ENCODE results near the gene SLC44A4. TPM values are rescaled to one million over a fixed set of nuclear protein-coding genes. Genes with fewer than 3 reads are reported as not detected.

Gene SLC44A4
- total RNA-seq, 1 experiment from 2014 or later = 3.8 TPM

DNA sequence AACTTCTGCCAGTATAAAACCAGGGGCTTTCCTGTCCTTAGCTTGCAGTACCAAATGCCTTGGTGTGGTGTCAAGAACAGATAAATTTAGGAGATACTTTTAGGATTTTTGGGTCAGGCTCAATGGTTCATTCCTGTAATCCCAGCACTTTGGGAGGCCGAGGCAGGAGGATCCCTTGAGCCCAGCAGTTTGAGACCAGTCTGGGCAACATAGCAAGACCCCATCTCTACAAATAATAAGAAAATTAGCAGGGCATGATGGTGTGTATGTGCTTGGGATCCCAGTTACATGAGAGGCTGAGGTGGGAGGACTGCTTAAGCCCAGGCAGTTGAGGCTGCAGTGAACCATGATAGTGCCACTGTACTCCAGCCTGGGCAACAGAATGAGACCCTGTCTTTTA lies 26.2 kb upstream of the SLC44A4 start:
- no peak overlapping the region for H3K4me2 ChIP-seq (ENCODE audit: insufficient read depth, insufficient read length, low read length)
- H2BK15ac ChIP-seq (ENCODE audit: low read depth, low read length) = no peak overlapping the region
- TF ChIP-seq, protein P1, sequence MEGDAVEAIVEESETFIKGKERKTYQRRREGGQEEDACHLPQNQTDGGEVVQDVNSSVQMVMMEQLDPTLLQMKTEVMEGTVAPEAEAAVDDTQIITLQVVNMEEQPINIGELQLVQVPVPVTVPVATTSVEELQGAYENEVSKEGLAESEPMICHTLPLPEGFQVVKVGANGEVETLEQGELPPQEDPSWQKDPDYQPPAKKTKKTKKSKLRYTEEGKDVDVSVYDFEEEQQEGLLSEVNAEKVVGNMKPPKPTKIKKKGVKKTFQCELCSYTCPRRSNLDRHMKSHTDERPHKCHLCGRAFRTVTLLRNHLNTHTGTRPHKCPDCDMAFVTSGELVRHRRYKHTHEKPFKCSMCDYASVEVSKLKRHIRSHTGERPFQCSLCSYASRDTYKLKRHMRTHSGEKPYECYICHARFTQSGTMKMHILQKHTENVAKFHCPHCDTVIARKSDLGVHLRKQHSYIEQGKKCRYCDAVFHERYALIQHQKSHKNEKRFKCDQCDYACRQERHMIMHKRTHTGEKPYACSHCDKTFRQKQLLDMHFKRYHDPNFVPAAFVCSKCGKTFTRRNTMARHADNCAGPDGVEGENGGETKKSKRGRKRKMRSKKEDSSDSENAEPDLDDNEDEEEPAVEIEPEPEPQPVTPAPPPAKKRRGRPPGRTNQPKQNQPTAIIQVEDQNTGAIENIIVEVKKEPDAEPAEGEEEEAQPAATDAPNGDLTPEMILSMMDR (conservative IDR thresholded peaks at IDR 0.05) = no peak
- no peaks in the 10 kb centered on the region for H3K9me3 ChIP-seq (ENCODE audit: control insufficient read depth, low read depth, low read length)
- H4K5ac ChIP-seq (ENCODE audit: insufficient read length, low read depth, low read length) = no peak overlapping the region
- no peak for DNase-seq
- no peak overlapping the region for H3K23ac ChIP-seq (ENCODE audit: insufficient read length, low read depth, low read length)
- no peak overlapping the region for H3K4me3 Mint-ChIP-seq
- H3K9me3 Mint-ChIP-seq = no peaks in the 10 kb centered on the region; a peak in 1 of 5 replicates
- no peaks in the 10 kb centered on the region; the same call in none of the 2 replicates for H3K27me3 Mint-ChIP-seq (ENCODE audit: low read depth)
- H3K4me1 ChIP-seq (ENCODE audit: insufficient read depth, low read length) = no peaks in the 10 kb centered on the region; the same call in 1 of the 2 replicates
- H2BK12ac ChIP-seq (ENCODE audit: insufficient read length, low read depth, low read length) = no peak overlapping the region
- H4K91ac ChIP-seq (ENCODE audit: insufficient read length, low read depth, low read length) = no peak overlapping the region
- H3K36me3 Mint-ChIP-seq (ENCODE audit: insufficient read depth in 1 of 3, low read depth in 3 of 3) = peaks cover 0 to 3% (median under 1%) of the 10 kb centered on the region in 3 experiments; a peak in 4 of 7 replicates
- H3K18ac ChIP-seq (ENCODE audit: insufficient read length, low read depth, low read length) = no peak overlapping the region
- no peak overlapping the region for H3T11ph ChIP-seq (ENCODE audit: low read length)
- no CpG with 5 or more reads among the region's 1 CpG for WGBS (ENCODE audit: extremely low coverage, insufficient read length, low lambda C conversion rate)
- no peak overlapping the region for H2BK20ac ChIP-seq (ENCODE audit: low read depth, low read length, poor library complexity, severe bottlenecking)
- H3K4me1 Mint-ChIP-seq = peaks cover 17 to 30% of the 10 kb centered on the region in 2 experiments
- H2BK120ac ChIP-seq (ENCODE audit: low read depth, low read length, poor library complexity, severe bottlenecking) = no peak overlapping the region
- no peak overlapping the region for H3K27ac ChIP-seq (ENCODE audit: insufficient read length, low read depth, low read length)
- H3K4ac ChIP-seq (ENCODE audit: low read depth, low read length) = no peak overlapping the region
- no peaks in the 10 kb centered on the region for H3K79me2 ChIP-seq (ENCODE audit: insufficient read depth, low read length)
- no peak overlapping the region for H3K14ac ChIP-seq (ENCODE audit: insufficient read depth, low read length)
- H3K27ac Mint-ChIP-seq = no peak overlapping the region
- H3K27me3 ChIP-seq (ENCODE audit: insufficient read depth, low read length) = no peaks in the 10 kb centered on the region
- H2BK5ac ChIP-seq (ENCODE audit: insufficient read length, low read length) = no peak overlapping the region
- no peaks in the 10 kb centered on the region for H4K20me1 ChIP-seq (ENCODE audit: control insufficient read depth, insufficient read depth, insufficient read length)
- no peak overlapping the region for H2AK5ac ChIP-seq (ENCODE audit: insufficient read length, low read length)
- no peaks in the 10 kb centered on the region for H3K23me2 ChIP-seq (ENCODE audit: insufficient read length, low read depth, low read length, poor library complexity, severe bottlenecking)
- no peaks in the 10 kb centered on the region for H3K79me1 ChIP-seq (ENCODE audit: insufficient read depth, low read depth, low read length, poor library complexity, severe bottlenecking)
- no peak overlapping the region for H2AFZ ChIP-seq (ENCODE audit: low read length)
- H3K9ac ChIP-seq (ENCODE audit: extremely low read depth, insufficient read length, low read length) = no peak overlapping the region
- H3K56ac ChIP-seq (ENCODE audit: insufficient read length, low read depth, low read length) = no peak overlapping the region
- no peak overlapping the region for H4K8ac ChIP-seq (replicated peaks; ENCODE audit: insufficient read length, low read depth, low read length)
